GM18868 (cell line): ENCODE results near the gene COMP.

ENCODE experiments used
- ATAC-seq: cut with Tn5 transposase; IDR thresholded peaks from one replicate; pipeline ENCODE4 v1.9.1; 2021; ENCODE audit warnings: mild to moderate bottlenecking, moderate library complexity; ENCODE audit not compliant: unreplicated experiment

The COMP gene

DNA sequence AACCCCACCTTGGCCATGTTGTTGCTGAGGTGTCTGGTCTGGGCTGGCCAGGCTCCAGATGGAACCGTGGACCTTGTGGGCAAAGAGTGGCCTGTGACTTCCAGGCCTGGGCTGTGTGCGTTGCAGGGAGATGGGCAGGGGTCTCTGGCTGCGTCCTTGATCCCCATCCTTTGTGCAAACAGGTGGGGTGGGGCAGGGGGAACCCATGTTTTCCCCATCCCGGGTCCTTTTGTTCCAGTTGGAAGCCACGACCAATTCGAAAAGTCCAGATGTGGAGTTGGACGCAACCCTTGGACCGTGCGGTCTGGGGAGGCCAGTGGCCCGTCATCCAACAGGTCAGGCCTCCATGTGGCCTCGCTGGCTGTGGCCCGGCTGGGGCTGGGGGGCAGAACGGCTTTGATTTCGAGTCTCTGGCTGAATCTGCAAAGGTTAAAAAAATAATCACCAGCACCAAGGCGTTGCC is 13.1 kb upstream of the COMP start:
- ATAC-seq = no peak

DNA sequence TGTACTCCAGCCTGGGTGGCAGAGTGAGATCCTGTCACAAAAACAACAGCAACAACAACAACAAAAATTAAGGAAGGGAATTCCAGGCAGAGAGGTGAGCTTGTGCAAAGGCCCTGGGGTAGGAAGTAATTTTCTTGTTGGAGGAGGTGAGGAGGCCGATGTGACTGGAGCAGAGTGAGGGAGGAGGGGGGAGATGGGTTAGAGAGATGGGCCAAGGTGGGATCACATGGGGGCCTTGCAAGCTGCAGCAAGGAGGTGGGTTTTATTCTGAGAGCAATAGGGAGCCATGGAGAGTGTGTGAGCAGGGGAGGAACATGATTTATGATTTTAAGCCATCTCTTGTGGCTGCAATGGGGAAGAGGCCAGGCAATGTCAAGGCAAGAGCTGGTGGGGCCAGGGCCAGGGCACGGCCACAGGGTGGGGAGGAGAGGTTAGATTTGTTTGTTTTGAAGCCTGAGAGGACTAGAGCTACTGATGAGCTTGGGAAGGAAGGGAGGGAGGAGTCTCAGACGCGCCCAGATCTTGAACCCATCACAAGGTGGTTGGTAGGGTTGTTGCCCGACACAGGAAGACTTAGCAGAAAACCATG is 12.5 kb upstream of the COMP start:
- no peak for ATAC-seq

DNA sequence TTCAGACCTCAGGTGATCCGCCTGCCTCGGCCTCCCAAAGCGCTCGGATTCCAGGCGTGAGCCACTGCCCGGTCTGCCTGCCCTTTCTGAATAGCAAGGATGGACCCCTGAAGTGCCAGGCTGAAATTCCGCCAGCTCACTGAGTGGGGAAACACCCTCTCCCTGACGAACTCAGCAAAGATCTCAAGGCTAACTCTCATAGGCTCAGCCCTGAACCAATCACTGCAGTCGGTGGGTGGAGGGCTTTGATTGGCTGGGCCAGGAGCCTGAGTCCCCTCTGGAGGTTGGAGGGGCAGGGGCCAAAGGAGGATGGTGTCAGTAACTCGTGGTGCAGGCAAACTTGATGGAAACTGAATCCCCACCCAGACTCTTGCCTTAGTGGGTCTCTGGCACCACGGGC is 11.2 kb upstream of the COMP start:
- ATAC-seq = no peak

DNA sequence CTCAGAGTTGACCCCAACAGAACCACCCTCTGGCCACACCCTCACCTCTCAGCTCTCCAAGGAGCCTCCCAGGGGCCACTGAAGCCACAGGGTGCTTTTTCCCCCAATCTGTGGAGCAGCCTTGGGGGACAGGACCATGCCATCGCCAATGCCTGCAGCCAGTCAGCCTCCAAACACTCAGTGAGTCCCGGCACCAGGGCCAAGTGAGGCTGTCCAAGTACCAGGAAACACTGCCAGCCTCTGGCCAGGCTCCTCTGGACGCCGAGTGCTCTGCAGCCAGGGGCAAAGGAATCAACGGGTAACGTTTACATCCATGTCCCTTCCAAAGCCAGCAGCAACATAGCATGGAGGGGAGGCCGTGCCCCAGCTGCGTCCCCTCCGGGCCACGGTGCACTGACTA is 9.5 kb upstream of the COMP start:
- ATAC-seq = no peak

DNA sequence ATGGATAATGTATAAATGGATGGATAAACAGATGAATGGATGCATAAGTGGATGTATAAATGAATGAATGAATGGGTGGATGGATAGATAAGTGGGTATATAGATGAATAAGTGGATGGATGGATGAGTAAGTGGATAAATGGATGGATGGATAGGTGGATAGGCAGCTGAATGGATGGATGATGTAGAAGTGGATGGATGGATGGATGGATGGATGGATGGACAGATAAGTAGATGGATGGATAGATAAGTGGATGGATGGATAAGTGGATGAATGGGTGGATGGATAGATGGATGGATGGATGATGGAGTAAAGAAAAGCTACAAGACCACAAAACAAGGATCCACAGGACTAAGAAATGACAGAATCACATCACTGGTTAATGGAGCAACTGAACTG is 9.0 kb upstream of the COMP start:
- no peak for ATAC-seq

DNA sequence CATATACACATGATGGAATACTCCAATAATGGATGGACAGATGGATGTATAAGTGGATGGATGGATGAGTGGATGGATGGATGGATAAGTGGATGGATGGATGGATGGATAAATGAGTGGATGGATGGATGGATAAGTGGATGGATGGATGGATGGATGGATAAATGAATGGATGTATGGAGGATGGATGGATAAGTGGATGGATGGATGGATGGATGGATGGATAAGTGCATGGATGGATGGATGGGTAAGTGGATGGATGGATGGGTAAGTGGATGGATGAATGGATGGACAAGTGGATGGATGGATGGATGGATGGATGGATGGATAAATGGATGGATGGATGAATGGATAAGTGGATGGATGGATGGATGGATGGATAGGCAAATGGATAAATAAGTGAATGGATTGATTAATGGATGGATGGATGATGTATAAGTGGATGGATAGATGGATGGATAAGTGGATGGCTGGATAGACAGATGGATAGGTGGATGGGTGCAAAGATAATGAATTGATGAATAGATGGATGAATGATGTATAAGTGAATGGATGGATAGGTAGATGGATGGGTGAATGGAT is 8.4 kb upstream of the COMP start:
- no peak for ATAC-seq

DNA sequence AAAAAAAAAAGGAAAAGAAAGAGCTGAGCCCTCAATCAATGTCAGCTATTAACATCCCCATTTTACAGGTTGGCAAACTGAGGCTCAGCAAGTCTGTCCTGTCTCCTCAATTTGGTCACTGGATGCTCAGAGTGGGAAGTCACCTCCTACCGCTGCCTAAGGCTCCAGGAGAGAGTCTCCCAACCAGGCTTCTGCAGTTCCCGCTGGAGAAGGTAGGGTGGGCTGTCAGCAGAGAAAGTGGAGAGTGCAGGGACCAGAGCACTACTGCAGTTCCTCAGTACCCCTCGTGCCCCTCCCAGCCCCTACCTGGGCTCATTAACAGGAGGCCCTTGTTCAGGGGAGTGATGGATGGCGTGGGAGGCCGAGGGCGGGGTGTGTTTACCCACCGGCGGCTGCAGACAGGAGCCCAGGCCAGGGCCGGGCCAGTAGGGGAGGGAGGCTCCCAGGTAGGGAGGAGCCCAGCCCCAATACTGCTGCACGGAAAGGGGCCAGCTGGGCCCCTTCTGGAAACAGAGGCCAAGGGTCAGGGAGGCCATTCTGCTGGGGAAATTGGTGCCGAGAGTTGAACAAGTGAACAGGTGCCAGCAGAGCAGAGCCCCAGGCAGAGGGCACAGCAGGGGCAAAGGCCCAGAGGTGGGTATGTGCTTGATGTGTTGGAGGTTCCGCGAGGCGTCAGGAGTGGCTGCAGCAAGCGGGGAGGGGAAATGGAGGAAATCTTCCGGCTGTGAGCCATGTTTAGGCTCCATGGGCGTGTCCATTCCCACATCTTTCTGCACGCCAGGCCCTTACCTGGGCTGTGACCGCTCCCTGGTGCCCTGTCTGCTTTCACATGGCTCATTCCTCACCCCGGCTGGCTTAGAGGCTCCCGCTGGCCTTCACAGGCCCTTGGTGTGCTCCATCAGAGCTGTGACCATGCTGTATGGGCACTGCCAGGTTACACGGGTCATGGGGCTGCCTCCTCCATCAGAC is 7.6 kb upstream of the COMP start:
- no peak for ATAC-seq

DNA sequence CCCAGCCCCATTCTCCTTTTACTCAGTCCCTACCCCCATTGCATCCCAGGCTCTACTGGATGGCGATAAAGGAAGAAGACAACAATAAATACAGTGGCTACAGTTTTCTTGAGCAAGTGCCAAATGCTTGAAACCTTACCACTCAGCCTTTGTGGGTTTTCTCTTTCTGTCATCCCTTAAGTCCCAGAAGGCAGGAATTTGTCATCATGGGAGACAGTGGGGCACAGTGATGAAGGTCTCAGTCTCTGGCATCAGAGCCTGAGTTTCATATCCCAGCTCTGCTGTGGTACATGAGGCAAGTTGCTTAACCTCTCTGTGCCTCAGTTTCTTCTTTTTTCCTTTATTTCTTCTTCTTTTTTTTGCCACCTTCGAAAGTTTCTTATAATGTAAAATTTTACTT is 5.1 kb upstream of the COMP start:
- no peak for ATAC-seq

DNA sequence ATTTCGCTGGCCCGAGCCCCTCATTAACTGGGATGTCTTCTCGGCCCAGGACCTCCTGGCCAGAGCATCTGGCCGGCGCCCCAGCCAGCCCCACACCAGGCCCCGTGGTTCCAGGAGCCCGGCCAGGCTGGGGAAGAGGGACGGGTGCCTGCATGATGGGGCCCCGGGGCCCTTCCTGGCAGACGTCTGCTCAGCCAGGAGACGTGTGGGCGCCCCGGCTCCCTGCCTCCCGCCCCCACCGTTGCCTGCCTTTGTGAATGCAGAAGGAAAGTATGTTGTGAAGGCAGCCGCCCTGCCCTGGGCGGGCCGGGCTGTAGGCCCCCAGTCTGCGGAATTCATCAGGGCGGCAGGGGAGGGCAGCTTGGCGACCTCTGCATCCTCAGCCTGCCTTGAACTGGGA is 4.4 kb upstream of the COMP start:
- ATAC-seq = no peak

DNA sequence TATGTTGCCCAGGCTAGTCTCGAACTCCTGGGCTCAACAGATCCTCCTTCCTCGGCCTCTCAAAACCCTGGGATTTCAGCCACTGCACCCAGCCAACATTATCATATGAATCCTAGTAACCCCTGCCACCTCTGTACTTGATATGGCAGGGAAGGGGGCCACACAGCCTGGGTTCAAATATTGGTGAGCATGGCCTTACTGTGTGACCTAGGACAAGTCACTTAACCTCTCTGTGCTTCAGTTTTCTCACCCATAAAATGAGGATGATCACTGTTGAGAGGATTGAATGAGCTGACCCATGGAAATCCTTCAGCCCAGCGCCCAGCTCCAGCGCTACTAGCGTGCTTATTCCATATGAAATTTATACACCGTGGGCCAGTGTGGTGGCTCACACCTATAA is 3.6 kb upstream of the COMP start:
- ATAC-seq = no peak

DNA sequence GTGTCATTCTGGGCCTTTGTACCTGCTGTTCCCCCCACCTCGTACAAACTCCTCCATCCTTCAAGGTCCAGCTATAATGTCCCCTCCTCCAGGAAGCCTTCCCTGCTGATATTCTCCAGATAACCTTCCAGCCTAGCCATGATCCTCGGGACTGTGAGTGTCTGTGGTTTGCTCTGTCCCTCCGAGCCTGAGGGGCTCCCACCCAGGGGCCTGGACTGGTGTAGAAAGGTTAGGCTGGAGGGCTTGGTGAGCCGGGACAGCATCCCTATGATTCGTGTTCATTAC is 2.9 kb upstream of the COMP start:
- no peak for ATAC-seq

DNA sequence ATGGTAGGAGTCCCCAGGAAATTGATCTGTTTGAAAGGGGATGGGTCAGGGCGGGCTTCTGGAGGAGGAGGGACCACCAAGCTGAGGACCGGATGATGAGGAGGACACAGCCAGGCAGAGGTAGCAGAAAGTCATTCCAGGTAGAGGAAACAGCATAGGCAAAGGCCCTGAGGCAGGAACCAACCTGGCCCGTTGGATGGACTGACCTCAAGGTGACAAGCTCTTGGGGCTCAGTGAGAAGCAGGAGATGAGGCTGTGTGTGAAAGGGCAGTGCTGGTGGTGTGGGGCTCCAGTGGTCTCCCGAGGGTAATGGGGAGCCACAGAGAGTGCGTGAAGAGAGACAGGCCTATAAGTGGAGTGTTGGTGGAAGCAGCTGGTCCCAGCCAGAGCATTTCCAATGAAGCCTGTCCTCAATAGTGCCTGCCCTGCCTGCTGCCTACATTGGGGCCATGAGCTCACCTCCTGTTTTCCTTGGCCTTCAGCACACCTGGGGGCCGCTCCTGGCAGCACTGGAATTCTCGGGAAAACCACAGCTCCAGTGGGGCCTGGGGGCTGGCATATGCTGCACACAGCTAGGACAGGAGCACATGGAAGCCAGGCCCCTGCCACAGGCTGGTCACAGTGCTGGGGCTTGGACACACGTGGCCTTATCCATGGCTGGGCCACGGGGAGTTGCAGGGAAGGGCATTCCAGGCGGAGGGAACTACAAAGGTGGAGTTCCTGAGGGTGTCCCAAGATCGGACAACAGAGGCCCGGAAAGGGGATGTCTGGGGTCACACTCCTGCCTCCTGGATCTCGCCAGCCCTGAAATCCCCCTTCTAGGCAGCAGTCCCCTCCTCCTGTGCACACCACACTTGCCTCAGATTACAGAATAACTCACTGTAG is 2.3 kb upstream of the COMP start:
- no peak for ATAC-seq

DNA sequence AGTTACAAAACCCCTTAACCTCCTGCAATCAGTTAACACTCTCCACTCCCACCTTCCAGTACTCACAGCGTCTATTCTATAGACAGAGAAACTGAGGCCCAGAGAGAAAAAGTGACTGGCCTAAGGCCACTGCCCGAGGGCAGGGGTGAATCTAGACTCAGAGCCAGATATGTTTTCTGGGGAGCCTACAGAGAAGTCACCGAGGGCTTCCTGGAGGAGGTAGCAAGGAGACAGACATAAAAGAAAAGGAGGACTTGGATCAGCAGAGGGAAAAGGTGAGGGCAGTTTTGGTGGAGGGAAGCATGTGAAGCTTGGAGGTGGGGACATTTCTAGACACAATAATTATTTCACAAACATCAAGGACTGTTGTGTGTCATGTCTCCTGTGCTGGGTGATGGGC is 1.6 kb upstream of the COMP start:
- ATAC-seq = no peak

DNA sequence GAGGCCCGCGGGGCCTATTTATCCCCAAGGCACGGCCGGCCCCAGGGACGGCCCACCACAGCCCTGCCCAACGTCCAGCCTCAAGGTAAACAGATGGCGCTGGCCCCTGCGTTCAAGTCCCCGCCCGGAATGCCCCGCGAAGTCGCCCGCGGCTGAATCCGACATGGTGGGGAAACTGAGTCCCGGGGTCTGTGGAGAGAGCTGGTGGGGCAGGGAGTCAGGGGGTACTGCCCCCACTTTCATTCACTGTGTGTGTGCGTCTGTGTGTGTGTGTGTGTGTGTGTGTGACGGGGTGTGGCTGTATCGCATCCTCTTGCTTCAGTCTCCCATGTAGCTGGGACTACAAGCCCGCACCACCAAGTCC is 192 bp upstream of the COMP start:
- ATAC-seq = no peak

DNA sequence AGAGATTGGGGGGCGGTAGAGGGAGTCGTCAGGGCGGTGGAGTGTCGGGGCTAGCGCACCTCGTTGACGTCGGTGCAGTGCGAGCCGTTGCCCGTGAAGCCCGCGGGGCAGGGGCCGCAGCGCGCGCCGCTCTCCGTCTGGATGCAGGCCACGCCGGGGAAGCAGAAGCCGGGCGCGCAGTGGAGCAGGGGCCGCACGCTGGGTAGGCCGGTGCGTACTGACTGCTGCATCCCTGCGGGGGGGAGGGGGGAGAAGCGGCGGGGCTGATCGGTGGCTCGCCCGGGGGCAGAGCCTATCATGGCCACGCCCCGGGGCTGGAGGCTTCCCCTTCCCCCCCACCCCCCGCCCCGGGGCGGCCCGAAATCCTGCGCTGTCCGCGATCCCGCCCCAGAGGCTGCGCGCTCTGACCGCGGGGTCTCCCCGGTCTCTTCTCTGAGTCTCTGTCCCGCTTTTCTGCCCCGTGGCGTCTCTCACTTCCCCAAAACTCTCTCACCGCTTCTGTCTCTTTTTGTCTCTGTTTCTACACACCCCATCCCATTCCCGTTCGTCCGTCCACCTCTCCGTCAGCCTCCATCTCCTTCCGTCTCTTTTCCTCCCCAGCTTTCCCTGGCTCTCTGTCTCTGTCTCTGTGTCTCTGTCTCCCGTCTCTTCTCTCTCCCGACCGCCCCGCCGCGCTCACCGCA is 1.1 kb downstream of the COMP start:
- ATAC-seq = no peak

DNA sequence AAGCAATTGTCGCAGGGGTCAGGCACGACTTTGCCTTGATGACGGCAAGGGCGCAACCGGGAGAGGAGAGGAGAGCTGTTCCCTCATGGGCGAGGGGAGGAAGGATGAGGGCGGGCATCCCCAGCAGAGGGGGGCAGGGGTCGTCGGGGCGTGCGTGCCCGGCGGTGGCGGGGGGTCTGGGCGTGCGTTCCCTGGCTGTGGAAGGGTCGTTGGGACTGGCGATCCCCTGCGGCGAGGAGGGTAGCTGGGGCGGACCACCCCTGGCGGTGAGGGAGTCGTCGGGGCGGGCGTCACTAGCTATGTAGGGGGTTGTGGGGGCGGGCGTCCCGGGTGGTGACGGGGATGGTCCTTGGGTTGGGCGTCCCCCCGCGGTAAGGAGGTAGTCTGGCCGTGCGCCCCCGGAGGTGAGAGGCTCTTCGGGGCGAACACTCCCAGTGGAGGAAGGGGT is 1.7 kb downstream of the COMP start:
- no peak for ATAC-seq

DNA sequence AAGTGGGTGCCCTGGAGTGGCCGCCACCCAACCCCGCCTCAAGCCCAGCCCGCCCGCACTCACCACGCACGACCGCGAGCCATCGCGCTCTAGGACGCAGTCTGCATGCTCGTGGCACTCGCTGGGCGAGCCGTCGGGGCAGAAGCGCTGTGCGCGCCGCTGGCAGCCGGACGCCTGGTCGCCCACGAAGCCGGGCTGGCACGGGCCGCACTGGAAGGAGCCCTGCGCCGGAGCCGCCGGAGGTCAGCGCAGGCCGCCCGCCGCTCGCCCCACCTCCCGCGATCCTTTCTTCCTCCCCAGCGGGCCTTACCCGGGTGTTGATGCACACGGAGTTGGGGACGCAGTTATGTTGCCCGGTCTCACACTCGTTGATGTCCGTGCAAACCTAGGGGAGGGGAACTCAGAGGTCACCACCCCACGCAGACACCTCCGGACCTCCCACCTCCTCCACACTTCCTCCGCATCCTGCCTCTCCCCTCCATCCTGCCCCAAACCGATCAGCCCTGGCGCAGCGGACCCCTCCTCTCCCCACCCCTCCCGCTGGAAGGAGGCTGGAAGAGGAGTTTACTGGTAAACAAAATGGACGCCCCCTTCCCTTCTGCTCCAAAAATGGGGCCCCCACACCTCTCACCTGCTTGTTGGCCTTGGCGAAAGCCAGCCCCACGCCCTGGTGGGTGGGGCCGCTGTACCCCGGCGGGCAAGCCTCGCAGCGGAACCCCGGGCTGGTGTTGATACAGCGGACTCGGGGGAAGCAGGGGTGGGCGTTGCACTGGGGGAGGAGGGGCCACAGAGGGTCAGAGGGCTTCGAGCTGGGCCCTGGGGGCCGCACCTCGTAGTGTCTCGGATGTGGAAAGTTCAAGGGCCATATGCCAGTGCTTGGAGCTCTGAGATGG is 2.3 kb downstream of the COMP start:
- ATAC-seq = no peak

DNA sequence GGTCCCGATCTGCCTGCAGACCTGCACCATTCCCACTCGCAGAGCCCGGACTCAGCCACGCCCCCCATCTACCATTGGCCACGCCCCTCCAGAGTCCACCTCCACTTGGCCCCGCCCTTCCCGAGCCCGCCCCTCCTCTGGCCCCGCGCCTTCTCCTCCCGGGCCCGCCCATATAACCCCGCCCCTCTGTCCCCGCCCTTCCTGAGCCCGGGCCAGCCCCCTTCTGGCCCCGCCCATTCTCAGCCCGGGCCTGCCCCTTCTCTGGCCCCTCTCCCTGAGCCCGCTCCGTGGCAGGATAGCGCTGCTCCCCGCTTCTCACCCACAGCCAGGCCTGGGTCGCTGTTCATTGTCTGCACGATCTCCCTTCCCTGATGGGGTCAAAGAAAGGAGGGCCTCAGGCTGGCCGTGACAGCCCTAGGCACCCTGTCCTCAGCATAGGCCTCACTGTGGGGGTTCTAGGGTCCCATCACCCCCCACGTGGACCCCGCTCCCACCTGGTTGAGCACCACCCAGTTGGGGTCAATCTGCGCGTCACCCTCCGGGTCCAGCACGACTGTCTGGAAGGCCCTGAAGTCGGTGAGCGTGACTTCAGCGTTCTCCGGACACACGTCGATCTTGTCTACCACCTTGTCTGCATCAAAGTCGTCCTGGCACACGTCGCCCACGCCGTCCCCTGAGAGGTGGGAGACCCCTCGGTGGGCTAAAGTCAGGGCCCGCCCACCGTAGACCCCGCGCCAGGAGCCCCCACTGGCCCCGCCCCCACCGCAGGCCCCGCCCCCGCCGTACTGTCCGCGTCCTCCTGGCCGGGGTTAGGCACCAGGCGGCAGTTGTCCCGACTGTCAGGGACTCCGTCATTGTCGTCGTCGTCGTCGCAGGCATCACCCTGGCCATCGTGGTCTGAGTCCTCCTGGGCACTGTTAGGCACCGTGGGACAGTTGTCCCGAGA is 5.7 kb downstream of the COMP start:
- ATAC-seq = no peak

DNA sequence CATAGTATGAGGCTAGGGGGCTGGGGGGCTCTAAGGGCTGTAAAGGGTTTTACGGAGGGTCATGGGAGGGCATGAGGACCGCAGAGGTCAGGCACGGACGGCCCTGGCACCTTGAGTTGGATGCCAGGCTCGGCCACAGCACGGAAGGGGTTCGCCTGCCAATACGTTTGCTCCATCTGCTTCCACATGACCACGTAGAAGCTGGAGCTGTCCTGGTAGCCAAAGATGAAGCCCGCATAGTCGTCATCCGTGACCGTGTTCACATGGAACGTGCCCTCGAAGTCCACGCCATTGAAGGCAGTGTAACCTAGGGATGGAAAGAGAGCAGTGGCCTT is 6.4 kb downstream of the COMP start:
- ATAC-seq = no peak
